Stimulated activated CD4-positive, alpha-beta T cell treated with anti-CD3 and anti-CD28 coated beads, TNF-alpha, amount 100 ng/mL, for 4 hours (primary cell): ENCODE results near the gene H19.

Source experiments
- DNase-seq, 3 experiments: peaks; one replicate each; pipeline ENCODE4 v3.0.0-alpha.2; 2020; ENCODE audit warnings: low read depth in 3 of 3

The H19 gene

GRCh38 chr11:1997755-1998154 is at the start of gene H19:
Gene H19 (minus strand): TSS chr11:1997842.
- DNase-seq: no peak

- DNase-seq: no peak
Observed at GRCh38 chr11:2041963-2042362, 44.3 kb upstream of the H19 start.

- no peak for DNase-seq
Observed at GRCh38 chr11:2041153-2041552, 43.5 kb upstream of the H19 start.

GRCh38 chr11:2039198-2039759 is 41.6 kb upstream of the H19 start:
- no peak for DNase-seq

DNA sequence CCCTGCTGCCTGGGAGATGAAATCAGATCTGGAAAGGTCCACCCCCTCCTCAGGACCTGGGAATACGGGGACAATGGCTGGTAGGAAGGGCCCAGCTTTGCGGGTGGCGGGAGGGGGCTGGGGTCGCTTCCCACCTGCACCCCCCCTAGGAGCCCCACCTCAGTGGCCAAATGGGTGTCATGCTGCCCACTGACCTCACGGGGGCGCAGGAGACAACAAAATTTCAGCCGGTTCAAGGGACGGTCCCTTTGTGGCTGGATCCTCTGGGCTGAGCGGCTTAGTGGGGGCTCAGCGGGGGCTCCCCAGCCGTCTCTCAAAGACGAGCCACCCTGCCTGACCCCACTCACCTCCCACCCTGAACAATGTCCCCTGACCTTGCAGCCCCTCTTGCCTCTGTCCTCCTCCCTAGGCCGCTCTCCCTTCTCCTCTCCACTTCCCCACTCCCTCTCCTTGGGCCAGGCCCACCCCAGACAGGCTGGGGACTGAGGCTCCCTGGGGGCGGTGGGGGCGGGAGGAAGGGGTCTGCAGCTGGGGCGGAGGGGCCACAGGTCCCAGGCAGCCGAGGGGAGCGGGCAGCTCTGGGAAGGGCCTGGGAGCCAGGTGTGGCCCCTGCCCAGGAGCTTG is 39.3 kb upstream of the H19 start:
- no peak for DNase-seq

DNA sequence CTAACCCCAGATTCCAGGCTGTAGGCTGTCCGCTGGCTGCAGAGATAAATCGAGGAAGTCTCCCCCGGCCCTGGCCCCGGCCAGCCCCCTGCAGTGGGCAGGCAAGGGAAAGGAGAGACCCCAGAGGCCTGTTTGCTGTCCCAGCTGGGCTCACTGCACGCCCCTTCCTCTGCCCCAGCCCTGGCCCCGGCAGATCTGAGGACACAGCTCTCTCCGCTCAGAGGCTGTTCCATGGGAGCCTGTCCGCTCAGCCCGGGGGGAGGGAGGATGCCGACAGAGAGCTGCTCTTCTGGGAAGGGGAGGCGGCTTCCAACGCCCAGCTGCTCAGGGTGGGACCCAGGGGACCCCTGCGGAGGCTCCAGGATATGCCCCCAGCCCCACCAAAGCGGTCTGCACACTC is 37.7 kb upstream of the H19 start:
- no peak for DNase-seq

DNA sequence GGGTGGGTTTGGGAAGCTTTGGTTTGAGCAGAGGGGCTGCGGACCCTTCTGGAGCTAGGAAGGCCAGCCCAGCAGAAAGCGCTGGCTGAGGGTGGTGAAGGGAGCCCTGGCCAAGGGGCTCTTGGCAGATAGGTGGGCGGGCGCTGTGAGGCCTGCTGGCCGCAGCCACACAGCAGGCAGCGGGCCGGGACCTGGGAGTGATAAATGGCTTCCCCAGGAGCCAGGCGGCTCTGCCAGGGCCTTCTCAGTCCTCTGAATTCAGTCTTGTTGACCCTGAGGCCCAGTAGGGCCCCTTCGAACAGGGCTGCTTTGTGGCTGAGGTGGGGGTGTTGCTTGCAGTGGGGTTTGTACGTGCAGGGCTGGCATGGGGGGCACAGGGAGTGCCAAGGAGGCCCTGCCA is 33.4 kb upstream of the H19 start:
- no peak for DNase-seq

GRCh38 chr11:2027708-2028107 is 30.1 kb upstream of the H19 start:
- DNase-seq: no peak

DNA sequence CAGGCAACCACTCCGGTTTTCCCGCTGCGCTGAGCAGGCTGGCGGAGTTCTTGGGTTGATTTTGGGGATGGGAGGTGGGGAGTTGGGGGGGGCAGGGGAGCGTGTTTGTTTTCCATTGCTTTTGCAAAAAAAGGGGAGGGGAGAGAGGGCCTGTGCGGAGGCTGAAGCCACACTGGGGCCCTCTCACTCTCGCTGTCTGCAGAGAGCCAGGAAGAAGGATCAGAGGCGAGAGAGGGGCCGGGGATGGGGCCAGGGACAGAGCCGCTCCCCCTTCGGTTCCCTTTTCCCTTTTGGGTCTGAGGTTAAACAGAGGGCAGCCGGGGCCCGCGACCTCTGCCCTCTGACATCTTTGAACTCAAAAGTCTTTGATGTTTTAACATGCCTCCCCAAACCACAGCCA is 17.4 kb upstream of the H19 start:
- no peak for DNase-seq

- no peak for DNase-seq
Observed at GRCh38 chr11:2012440-2012839, 14.8 kb upstream of the H19 start.

GRCh38 chr11:2004466-2004865 is 6.8 kb upstream of the H19 start:
- DNase-seq: no peak

- no peak for DNase-seq
Observed at GRCh38 chr11:2002807-2003206, 5.2 kb upstream of the H19 start.

GRCh38 chr11:2002042-2002776 is 4.6 kb upstream of the H19 start:
- no peak for DNase-seq

- no peak for DNase-seq
Observed at GRCh38 chr11:1998861-1999260, 1.2 kb upstream of the H19 start.

DNA sequence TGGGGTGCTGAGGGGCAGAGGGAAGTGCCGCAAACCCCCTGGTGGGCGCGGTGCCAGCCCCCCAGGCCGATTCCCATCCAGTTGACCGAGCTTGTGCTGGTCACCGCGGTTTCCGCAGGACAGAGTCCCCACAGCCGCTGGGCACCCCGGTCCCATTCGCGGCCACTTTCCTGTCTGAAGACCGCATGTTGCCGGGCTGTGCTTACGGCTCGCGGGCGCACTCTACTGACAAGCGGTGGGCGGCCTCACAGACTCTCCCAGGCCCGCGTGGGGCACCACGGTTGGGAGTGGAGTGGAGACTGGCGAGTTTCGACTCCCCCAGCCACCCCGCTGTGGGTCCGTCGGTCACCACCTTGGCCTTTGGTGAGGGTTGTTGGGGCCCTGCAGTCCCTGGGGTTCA is 648 bp upstream of the H19 start:
- no peak for DNase-seq

DNA sequence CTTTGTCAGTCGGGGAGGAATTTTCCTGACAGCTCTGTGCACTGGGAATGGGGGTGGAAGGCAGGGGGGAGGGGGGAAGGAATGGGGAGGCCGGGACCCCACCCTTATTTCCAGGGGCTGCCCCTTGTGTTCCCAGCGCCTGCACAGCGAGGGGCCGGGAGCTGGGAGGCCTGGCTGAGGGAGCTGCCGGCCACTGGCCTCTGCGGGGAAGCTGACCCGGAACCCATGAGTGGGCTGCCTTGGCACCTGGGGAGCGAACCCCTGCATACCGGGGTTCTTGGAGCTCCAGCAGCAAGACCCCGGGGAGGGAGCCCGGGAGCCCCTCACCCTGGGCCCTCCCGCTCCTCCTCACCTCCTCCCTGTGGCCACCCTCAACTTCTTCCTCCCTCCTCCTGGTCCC is 3.5 kb downstream of the H19 start:
- no peak for DNase-seq

GRCh38 chr11:1992111-1992510 is 5.5 kb downstream of the H19 start:
- DNase-seq: no peak

DNA sequence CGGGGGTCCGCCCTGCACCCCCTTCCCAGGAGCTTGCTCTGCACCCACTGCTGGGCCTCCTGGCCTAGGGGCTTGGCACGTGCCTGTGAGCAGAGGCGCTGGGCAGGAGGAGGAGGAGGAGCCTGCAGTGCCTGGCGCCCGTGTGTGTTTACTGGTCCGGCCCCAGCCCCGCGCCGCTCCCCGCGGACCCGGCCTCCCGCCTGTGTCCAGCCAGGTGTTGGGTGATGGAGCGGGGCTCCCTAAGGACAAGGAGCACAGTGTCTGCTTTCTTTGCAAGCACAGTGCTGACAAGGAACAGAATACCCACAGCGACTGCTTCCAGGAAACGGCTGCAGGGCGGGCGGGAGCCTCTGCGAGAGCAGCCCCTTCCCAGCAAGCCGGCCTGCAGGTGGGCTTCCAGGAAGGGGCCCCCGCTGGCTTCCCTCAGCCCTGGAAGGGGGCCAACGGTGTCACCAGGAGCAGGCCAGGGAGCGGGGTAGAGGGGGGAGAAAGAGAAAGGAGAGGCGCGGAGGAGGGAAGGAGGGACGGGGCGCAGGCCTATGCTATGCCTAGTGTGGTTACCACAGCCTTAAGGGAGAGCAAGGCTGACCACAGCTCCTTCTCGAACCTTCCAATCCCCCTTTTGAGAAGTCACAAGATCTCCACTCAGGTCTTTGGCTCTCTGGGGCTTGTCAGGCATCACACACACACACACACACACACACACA is 6.6 kb downstream of the H19 start:
- DNase-seq: no peak

DNA sequence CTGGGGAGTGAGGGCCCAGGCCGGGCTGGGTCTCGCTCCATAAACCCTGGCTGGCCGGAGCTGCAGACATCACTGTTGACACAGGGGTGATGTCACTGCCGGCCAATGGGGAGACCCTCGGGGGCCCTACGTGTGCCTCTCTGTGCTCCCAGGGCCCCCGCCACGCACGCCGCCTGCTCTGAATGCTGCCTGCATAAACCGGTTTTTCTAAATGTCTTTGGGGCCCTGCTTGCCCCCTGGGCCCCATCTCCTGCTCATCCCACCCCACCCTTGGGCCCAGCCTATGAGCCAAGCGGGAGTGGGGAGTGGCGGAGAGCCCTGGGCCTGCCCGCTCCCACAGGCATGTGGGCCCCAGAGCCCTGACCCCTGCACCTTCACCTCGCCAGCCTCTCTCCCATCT is 7.7 kb downstream of the H19 start:
- DNase-seq: no peak

- DNase-seq: no peak
Observed at GRCh38 chr11:1988667-1989317, 8.8 kb downstream of the H19 start.

- DNase-seq: no peak
Observed at GRCh38 chr11:1988174-1988573, 9.5 kb downstream of the H19 start.

- DNase-seq: no peak
Observed at GRCh38 chr11:1987024-1987423, 10.6 kb downstream of the H19 start.
